HCT116 (cell line): ENCODE data around the gene ZNF836. TPM values are rescaled to one million over a fixed set of nuclear protein-coding genes. Genes with fewer than 3 reads are reported as not detected.

ENCODE experiments used
- ATAC-seq: fragments of 200-7000 bp; cut with Tn5 transposase; 2 replicates; pipeline ENCODE4 v1.9.1; 2020; ENCODE audit warnings: mild to moderate bottlenecking, moderate library complexity
- BruUV-seq: library from RNA; stranded (reverse); fragments of 400-500 nt; replicated peaks from 2 replicates; lab custom pipeline; 2021; lab: Mats Ljungman, UMichigan
- CTCF ChIA-PET: fragments of 300-600 bp; sonication (Branson Sonifier 250); formaldehyde crosslinking; loops from one replicate; lab custom pipeline; 2021; ENCODE audit warnings: antibody characterized with exemption; lab: Charles Lee
- POLR2A ChIA-PET: fragments of 300-600, 350-600 bp; sonication (Branson Sonifier 250); formaldehyde crosslinking; loops from one replicate; lab custom pipeline; 2021; ENCODE audit warnings: antibody characterized with exemption; lab: Charles Lee
- RAD21 ChIA-PET, 2 experiments: fragments of 300-600 bp; sonication (Branson Sonifier 250); formaldehyde crosslinking; loops; one replicate each; lab custom pipeline; 2023; ENCODE audit warnings: low total read pairs in 2 of 2; ENCODE audit not compliant: uncharacterized antibody in 2 of 2, unreplicated experiment in 2 of 2, low non-redundant PET in 1 of 2; lab: Charles Lee
- DNase-seq: peaks from one replicate; pipeline ENCODE4 v3.0.0-alpha.2; 2010; ENCODE audit warnings: low read depth, low spot score
- H2AFZ ChIP-seq: fragments of 200-600 bp; shearing (Covaris generic), sonication (generic); 2 replicates; pipeline ENCODE4 v1.6.1; 2017; ENCODE audit warnings: low read depth, mixed run types, mixed read lengths, antibody characterized with exemption, low read length; ENCODE audit not compliant: poor library complexity, severe bottlenecking
- H3K27ac ChIP-seq: 2 replicates; pipeline ENCODE4 v1.5.1; 2012; ENCODE audit warnings: low read depth, low read length
- H3K27me3 ChIP-seq: fragments of 200-600 bp; sonication (generic); 2 replicates; pipeline ENCODE4 v1.6.1; 2016; ENCODE audit warnings: mixed run types, low read length, mixed read lengths; ENCODE audit not compliant: insufficient read depth
- H3K36me3 ChIP-seq, 2 experiments: fragments of 200-500 bp in 1 of 2; fragments of 200-600 bp in 1 of 2; sonication (Bioruptor generic) in 1 of 2; sonication (generic) in 1 of 2; 2 replicates each; pipeline versions ENCODE4 v1.5.1 to v1.6.1; 2014 to 2016; ENCODE audit warnings: low read length in 2 of 2, inconsistent platforms in 1 of 2, mixed read lengths in 1 of 2, mixed run types in 1 of 2; ENCODE audit not compliant: insufficient read depth in 2 of 2, control insufficient read depth in 1 of 2
- H3K4me1 ChIP-seq, 2 experiments: fragments of 200-600 bp in 1 of 2; sonication (generic) in 1 of 2; 2 replicates each; pipeline versions ENCODE4 v1.5.1 to v1.6.1; 2012 to 2017; ENCODE audit warnings: low read length in 2 of 2, inconsistent platforms in 1 of 2, mild to moderate bottlenecking in 1 of 2, mixed read lengths in 1 of 2, mixed run types in 1 of 2, moderate library complexity in 1 of 2; ENCODE audit not compliant: insufficient read depth in 2 of 2, control insufficient read depth in 1 of 2
- H3K4me2 ChIP-seq: fragments of 200-600 bp; sonication (generic); 2 replicates; pipeline ENCODE4 v1.6.1; 2017; ENCODE audit warnings: mixed run types, low read length, mixed read lengths
- H3K4me3 ChIP-seq, 2 experiments: fragments of 200-600 bp in 1 of 2; sonication (generic) in 1 of 2; replicated peaks in 1 of 2; 2 replicates each; pipeline ENCODE4 v1.5.1; 2011 to 2016; ENCODE audit warnings: low read length in 2 of 2, control low read depth in 1 of 2, low read depth in 1 of 2, mild to moderate bottlenecking in 1 of 2, mixed read lengths in 1 of 2, mixed run types in 1 of 2
- H3K79me2 ChIP-seq: fragments of 200-600 bp; sonication (generic); 2 replicates; pipeline ENCODE4 v1.6.1; 2017; ENCODE audit warnings: mild to moderate bottlenecking, mixed run types, low read length, moderate library complexity, mixed read lengths; ENCODE audit not compliant: insufficient read depth
- H3K9ac ChIP-seq: fragments of 200-600 bp; sonication (generic); 2 replicates; pipeline ENCODE4 v1.6.1; 2016; ENCODE audit warnings: low read length, mixed read lengths
- H3K9me2 ChIP-seq: fragments of 200-600 bp; sonication (generic), shearing (Covaris generic); 2 replicates; pipeline ENCODE4 v1.6.1; 2017; ENCODE audit warnings: mixed run types, mild to moderate bottlenecking, moderate library complexity; ENCODE audit not compliant: insufficient read depth
- H3K9me3 ChIP-seq, 2 experiments: fragments of 200-500 bp in 1 of 2; fragments of 200-600 bp in 1 of 2; sonication (Bioruptor generic) in 1 of 2; sonication (generic) in 1 of 2; 2 replicates each; pipeline ENCODE4 v1.6.1; 2014 to 2017; ENCODE audit warnings: low read length in 2 of 2, mixed read lengths in 2 of 2, inconsistent platforms in 1 of 2, low read depth in 1 of 2, mild to moderate bottlenecking in 1 of 2, mixed run types in 1 of 2, moderate library complexity in 1 of 2; ENCODE audit not compliant: control insufficient read depth in 1 of 2, insufficient read depth in 1 of 2
- H4K20me1 ChIP-seq: fragments of 200-600 bp; sonication (generic), shearing (Covaris generic); 2 replicates; pipeline ENCODE4 v1.6.1; 2017; ENCODE audit warnings: mixed run types, mild to moderate bottlenecking, moderate library complexity; ENCODE audit not compliant: insufficient read depth
- ATF3 ChIP-seq: IDR thresholded peaks from 2 replicates; pipeline ENCODE4 v1.6.1; 2012
- CEBPB ChIP-seq: IDR thresholded peaks from 2 replicates; pipeline ENCODE4 v1.6.1; 2012; ENCODE audit warnings: low read depth
- EZH2phosphoT487 ChIP-seq: fragments of 200-600 bp; IDR thresholded peaks from 2 replicates; pipeline ENCODE4 v1.6.1; 2018; ENCODE audit warnings: antibody characterized with exemption, borderline replicate concordance
- FOSL1 ChIP-seq: IDR thresholded peaks from 2 replicates; pipeline ENCODE4 v1.6.1; 2012; ENCODE audit warnings: low read depth
- POLR2AphosphoS5 ChIP-seq: IDR thresholded peaks from 2 replicates; pipeline ENCODE4 v1.6.1; 2011; ENCODE audit warnings: mild to moderate bottlenecking, low read depth, low read length, moderate library complexity
- REST ChIP-seq: IDR thresholded peaks from 2 replicates; pipeline ENCODE4 v1.6.1; 2012; ENCODE audit warnings: low read depth
- YY1 ChIP-seq: IDR thresholded peaks from 2 replicates; pipeline ENCODE4 v1.6.1; 2011; ENCODE audit warnings: low read length, low read depth, moderate library complexity, mild to moderate bottlenecking; ENCODE audit not compliant: insufficient replicate concordance; ENCODE audit errors: extremely low read depth
- ZFX ChIP-seq: fragments of 450-650 bp; IDR thresholded peaks from 2 replicates; pipeline ENCODE4 v1.6.1; 2017
- ZNF274 ChIP-seq: fragments of 200-500 bp; sonication (Bioruptor generic); IDR thresholded peaks from 2 replicates; pipeline ENCODE4 v1.6.1; 2014; ENCODE audit warnings: mild to moderate bottlenecking, low read depth, low read length, inconsistent platforms
- intact Hi-C: fragments of 100-400 bp; cut with micrococcal nuclease; formaldehyde crosslinking; loops from 2 replicates; pipeline ENCODE4 v1.10.0; 2022
- total RNA-seq: library from RNA; stranded (reverse); gene quantifications from one replicate; pipeline ENCODE4 v1.2.1, GENCODE V29; 2021; ENCODE audit not compliant: unreplicated experiment
- TF ChIP-seq, protein P1 (sequence below): IDR thresholded peaks from 2 replicates; pipeline ENCODE4 v1.6.1; 2011; ENCODE audit warnings: mild to moderate bottlenecking, low read length, moderate library complexity; ENCODE audit not compliant: insufficient replicate concordance; ENCODE audit errors: extremely low read depth

ZNF836 gene
- total RNA-seq, 1 experiment from 2014 or later = not detected

- TF ChIP-seq, protein P1, sequence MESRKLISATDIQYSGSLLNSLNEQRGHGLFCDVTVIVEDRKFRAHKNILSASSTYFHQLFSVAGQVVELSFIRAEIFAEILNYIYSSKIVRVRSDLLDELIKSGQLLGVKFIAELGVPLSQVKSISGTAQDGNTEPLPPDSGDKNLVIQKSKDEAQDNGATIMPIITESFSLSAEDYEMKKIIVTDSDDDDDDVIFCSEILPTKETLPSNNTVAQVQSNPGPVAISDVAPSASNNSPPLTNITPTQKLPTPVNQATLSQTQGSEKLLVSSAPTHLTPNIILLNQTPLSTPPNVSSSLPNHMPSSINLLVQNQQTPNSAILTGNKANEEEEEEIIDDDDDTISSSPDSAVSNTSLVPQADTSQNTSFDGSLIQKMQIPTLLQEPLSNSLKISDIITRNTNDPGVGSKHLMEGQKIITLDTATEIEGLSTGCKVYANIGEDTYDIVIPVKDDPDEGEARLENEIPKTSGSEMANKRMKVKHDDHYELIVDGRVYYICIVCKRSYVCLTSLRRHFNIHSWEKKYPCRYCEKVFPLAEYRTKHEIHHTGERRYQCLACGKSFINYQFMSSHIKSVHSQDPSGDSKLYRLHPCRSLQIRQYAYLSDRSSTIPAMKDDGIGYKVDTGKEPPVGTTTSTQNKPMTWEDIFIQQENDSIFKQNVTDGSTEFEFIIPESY = no peak
- TF ChIP-seq ZNF274 (no peak), FOSL1 (no peak), ZFX (no peak)
These were observed 926 bp upstream of the ZNF836 start (continued) for GRCh38 chr19:52172347-52172746.

DNA sequence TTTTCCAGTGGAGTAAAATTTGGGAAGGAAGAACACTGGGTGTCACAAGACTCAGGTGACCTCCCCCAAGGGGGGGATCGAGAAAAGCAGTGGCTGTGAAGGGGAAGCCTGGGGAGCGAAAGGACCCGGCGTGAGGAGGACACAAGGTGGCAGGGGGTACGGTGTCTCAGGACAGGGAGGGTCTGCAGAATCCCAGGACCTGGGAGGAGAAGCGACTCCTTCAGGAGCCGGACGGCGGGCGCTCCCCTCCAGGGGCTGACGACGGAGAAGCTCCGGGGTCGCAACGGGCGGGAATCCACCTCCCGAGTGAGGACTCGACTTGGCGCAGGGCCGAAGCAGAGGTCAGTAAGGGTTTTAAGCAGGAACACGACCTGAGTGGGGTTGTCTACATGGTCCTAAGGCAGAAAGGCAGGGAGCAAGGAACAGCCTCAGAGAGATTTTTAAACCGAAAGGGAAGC is 529 bp downstream of the ZNF836 start:
- Histone ChIP-seq H3K79me2 (no peaks in the 10 kb centered on the region), H3K9ac (no peak overlapping the region), H3K9me3 (peaks cover 0 to 7% of the 10 kb centered on the region in 2 experiments; a peak in 2 of 4 replicates), H4K20me1 (no peaks in the 10 kb centered on the region), H3K4me3 (no peak overlapping the region), H3K36me3 (no peaks in the 10 kb centered on the region), H2AFZ (no peak overlapping the region), H3K4me1 (no peaks in the 10 kb centered on the region), H3K9me2 (no peaks in the 10 kb centered on the region), H3K4me2 (no peak overlapping the region), H3K27ac (no peak overlapping the region), H3K27me3 (no peaks in the 10 kb centered on the region)
- ChIA-PET POLR2A (no interaction called here), RAD21 (no interaction called here), CTCF (no interaction called here)
- TF ChIP-seq REST = no peak
- no peak for TF ChIP-seq CEBPB
- TF ChIP-seq POLR2AphosphoS5 = no peak
- TF ChIP-seq, protein P1 = no peak
- no peak for TF ChIP-seq FOSL1
- TF ChIP-seq EZH2phosphoT487 = no peak
- TF ChIP-seq ATF3 = no peak
- TF ChIP-seq YY1 = no peak
- no TSS peak for BruUV-seq
- intact Hi-C loops = no loop called here
- ATAC-seq = no peak
- DNase-seq = no peak
